HFF-Myc (cell line): ENCODE results near the gene NFIX.

Experiments
- DNase-seq: peaks from one replicate; pipeline ENCODE4 v3.0.0-alpha.2; 2011; ENCODE audit warnings: low read depth; ENCODE audit errors: extremely low read depth
- H3K4me3 ChIP-seq: replicated peaks from 2 replicates; pipeline ENCODE4 v1.5.1; 2011; ENCODE audit warnings: low read depth, mild to moderate bottlenecking, control low read depth, low read length
- CTCF ChIP-seq: IDR thresholded peaks from 2 replicates; pipeline ENCODE4 v1.5.1; 2012; ENCODE audit warnings: mild to moderate bottlenecking, low read depth, low read length, control low read depth; ENCODE audit errors: missing control alignments

The NFIX gene

GRCh38 chr19:13053761-13054625 is 58.7 kb downstream of the NFIX start:
- 0 out of 2 replicates have a peak overlapping the region, but pooled peaks have one; percentile 11 for H3K4me3 ChIP-seq
- TF ChIP-seq CTCF, result no peak
- peak; percentile 83 for DNase-seq

- no peak overlapping the region for H3K4me3 ChIP-seq
- no peak for DNase-seq
- TF ChIP-seq CTCF, result no peak
These were observed 59.4 kb downstream of the NFIX start for GRCh38 chr19:13054626-13055212.

DNA sequence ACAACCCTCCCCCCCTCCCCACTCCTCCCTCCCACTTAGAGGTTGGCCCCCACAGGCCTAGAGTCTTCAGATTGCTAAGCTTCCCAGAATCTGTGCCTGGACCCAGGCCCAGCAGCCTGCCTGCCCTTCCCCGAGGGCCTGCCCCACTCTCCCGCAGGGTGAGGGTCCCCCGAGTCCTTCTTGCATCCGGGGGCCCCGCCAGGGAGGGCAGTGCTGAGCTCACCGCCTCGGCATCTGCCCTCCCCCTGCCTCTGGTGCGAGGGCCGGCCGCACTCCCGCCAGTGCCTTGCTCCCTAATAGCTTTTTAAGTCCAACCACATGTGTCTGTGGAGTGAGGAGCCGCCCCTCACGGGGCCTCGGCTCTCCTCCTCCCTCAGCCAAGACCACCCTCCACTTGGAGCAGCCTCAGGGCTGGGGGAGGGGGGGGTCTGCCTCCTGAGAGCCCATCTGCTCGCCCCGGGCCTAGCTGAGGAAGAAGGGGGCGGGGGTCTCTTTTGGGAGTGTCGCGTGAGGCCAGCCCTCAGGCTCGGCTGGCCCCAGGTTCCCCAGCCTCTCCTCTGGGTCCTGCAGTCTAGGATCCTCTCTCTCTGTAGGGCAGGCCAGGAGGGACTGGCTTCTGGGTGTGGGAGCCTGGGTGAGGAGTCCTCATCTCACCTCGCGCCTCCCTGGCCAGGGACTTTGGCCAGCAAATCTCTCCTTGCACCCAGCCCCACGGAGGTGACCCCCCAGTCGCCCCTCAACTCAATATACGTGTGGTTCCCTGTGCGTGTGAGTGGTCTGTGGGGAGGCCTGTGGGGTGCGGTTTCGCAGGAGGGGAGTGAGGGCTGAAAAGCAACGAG is 60.2 kb downstream of the NFIX start:
- TF ChIP-seq CTCF, result peak; percentile 2
- DNase-seq, result peak; percentile 75
- H3K4me3 ChIP-seq, result peak overlapping the region; percentile 32

DNA sequence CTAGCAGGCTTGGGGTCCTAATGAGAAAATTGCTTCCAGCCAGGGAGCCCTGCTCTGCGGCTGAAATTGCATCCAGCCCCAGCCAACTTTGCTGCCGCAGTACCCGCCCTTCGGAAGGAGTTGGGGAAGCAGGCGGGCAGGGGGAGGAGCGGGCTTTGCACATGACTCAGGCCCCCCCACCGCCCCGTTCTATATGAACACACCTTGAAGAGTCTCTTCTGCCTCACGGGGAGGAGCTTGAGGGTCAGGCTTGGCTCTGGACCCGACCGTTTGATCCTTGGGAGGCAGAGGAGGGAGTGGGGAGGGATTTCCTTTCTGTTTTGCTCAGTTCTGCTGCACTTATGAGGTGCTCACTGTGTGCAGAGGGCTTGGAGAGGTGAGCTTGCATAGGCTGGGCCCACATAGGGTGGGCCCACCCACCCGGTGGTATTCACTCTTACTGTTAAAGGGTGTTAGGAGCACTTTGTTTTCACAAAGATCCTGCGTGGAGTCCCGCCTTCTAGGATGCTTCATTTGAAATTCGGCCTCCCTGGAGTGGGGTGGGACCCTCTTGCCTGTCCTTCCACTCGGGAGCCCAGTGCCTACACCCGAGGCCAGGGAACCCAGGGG is 60.9 kb downstream of the NFIX start:
- peak overlapping the region; percentile 32 for H3K4me3 ChIP-seq
- TF ChIP-seq CTCF, result no peak
- peak; percentile 67 for DNase-seq

DNA sequence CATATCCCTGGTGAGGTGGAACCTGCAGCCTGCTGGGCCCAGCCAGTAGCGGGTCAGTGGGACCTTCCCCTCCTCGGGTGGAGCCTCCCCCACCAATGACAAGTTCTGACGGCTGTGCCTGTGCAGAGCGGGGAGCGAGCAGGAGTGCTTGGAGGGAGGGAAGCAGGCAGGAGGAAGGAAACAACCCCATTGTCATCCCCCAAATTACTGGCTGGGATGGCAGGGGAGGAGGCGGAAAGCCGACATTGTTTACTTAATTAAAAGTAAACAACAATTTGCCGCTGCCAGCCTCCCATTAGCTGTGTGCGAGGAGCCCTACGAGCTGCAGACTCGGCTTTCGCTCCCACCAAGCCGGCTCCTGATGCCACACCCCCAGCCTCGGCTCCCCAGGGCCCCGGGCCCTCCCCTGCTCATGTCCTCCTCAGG is 61.9 kb downstream of the NFIX start:
- no peak for TF ChIP-seq CTCF
- H3K4me3 ChIP-seq, result no peak overlapping the region
- DNase-seq, result no peak

GRCh38 chr19:13057744-13058143 is 62.5 kb downstream of the NFIX start:
- no peak overlapping the region for H3K4me3 ChIP-seq
- TF ChIP-seq CTCF, result no peak
- DNase-seq, result no peak
